VCaP (cell line): ENCODE results near the gene ARL15.

ENCODE experiments used
- H3K27ac ChIP-seq: fragments of 450-650 bp; 2 replicates; pipeline ENCODE4 v1.5.1; 2017
- TF ChIP-seq, protein P1 (sequence below): fragments of 450-650 bp; conservative IDR thresholded peaks from 2 replicates; pipeline ENCODE4 v1.5.1; 2017; ENCODE audit warnings: mild to moderate bottlenecking, moderate library complexity

The ARL15 gene

DNA sequence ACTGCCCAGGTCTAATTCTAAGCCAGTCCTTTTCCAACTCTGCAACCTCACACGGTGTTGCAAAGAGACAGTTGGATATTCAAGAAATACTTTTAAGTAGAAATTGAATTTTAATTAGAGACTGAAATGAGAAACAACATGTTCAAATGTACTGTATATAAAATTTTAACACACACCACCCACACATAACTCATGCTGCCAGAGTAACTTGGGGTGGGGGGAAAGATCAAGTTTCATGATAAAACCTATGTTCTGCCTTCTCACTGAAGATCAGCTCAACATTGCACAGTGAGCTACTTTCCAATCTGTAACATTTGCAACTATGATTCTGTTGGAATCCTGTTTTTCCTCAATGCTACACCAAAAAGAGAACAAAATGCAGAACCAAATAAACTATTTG lies 17.5 kb downstream of the ARL15 start:
- TF ChIP-seq, protein P1, sequence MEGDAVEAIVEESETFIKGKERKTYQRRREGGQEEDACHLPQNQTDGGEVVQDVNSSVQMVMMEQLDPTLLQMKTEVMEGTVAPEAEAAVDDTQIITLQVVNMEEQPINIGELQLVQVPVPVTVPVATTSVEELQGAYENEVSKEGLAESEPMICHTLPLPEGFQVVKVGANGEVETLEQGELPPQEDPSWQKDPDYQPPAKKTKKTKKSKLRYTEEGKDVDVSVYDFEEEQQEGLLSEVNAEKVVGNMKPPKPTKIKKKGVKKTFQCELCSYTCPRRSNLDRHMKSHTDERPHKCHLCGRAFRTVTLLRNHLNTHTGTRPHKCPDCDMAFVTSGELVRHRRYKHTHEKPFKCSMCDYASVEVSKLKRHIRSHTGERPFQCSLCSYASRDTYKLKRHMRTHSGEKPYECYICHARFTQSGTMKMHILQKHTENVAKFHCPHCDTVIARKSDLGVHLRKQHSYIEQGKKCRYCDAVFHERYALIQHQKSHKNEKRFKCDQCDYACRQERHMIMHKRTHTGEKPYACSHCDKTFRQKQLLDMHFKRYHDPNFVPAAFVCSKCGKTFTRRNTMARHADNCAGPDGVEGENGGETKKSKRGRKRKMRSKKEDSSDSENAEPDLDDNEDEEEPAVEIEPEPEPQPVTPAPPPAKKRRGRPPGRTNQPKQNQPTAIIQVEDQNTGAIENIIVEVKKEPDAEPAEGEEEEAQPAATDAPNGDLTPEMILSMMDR: no peak
- peak overlapping the region; percentile 91 for H3K27ac ChIP-seq

DNA sequence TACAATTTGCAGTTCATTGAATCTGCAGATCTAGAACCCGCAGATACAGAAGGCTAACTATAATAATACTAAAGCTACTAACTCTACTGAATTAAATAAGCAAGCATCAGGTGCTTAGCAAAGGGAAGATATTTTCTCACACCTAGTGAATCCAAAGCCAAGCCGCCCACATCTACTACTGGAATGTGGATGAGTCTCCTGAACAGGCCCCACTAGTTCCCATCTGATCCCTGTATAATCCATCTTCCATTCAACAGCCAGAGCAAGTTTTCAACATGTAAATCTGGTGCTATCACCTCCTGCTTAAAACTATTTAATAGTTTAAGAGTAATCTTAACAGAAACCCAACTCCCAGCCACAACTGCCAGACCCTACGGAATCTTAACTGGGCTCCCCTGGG lies 18.9 kb downstream of the ARL15 start:
- TF ChIP-seq, protein P1: no peak
- H3K27ac ChIP-seq: peak overlapping the region; percentile 91

DNA sequence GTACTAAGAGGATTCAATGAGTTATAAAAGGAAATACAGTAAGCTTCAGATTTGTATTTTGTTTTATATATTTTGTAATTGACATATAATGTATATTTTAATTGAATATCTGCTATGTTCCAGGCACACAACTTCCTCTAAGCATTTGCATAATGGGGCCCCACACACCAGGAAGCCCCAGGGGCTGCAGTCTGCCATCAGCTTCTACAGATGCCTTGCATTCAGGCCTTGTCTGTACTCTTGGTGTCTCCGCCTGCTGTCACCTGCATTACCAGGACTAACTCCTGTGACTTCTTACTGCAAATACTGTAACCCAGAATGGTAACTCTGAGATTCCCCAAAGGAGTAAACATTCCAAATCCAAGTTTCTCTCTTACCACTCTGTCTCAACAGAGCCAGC lies 20.6 kb downstream of the ARL15 start:
- H3K27ac ChIP-seq: no peak overlapping the region
- TF ChIP-seq, protein P1: no peak

DNA sequence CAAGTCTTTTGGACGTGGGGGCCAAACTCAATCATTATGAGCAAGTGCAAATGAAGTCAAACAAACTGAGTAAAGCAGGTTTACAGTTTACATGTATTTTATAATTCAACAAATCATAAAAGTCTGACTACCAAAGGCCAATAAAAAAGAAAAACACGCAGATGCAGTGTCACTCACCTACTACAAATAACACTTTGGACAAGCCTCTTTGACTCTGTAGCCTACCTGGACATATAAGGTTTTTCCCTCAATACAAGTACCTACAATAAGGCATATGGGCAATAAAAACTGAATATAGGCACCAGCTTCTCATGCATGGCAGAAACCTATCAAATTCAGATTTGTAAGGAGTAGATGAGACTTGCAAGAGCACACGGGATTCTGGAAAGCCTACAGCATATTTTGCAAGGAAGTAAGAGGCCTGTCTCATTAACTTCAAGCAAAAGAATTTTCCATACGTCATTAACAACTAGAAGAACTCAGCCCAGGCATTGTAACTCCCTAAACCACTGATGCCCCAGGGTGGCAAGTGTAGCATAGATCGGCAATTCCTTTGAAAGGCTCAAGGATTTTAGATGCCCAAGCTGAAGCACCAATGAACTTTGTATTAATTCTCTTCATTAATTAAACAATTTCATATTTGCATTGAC lies 21.7 kb downstream of the ARL15 start:
- TF ChIP-seq, protein P1: no peak
- peak overlapping the region; percentile 23 for H3K27ac ChIP-seq

DNA sequence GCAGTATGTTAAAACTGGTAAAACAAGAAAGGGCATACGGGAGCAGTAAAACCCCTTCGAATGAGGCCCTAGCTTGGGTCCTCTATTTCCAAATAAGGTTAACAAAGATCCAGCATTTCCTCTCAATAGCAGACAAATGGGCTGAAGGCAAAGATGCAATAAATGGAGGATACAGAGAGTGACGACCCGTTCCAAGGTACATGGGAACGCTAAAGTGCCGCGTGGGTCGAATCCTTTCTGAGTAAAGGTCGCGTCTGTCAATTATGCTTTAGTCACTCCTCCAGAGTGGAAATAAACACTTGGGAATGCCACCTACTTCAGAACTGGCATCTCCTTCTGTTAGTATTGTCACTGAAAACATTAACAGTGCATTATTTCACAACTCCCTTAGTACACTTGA lies 24.7 kb downstream of the ARL15 start:
- peak overlapping the region; percentile 41 for H3K27ac ChIP-seq
- TF ChIP-seq, protein P1: no peak

DNA sequence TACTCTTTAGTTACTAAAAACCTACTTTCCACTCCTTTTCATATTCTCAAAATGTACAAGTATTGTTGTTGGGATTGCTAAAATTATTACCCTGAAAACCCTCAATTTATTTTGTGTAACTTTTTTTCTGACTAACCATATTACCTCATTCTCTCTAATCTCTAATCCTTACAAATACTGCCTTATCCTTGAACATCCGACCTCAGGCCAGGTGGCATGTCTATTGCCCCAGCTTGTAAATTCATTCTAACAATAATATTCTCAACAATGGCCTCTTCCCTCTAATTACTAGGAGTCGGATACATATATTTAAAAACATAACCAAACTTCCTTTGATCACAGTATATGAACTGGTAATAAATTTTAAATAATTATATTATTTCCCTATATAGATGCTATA lies 25.8 kb downstream of the ARL15 start:
- H3K27ac ChIP-seq: no peak overlapping the region
- TF ChIP-seq, protein P1: no peak

DNA sequence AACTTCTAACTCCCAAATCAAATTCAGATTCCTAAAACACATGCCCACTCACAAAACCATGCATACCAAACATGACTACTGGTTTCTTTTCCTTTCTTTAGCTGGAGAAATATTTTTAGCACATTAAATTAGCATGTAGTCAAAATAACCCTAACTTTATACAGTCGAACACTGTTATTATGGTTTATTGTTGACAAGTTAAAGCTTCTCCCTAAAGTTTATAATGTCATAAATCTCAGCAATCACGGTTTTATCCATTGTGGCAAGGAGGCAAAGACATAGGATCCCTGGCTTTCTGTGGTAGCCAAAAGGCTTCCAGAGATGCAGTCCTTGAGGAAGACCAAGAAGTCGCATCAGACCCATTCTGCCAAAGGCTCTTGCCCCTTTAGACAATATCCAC lies 27.5 kb downstream of the ARL15 start:
- H3K27ac ChIP-seq: no peak overlapping the region
- TF ChIP-seq, protein P1: no peak
